Stimulated activated effector memory CD8-positive, alpha-beta T cell treated with anti-CD3 and anti-CD28 coated beads, Interleukin-12 subunit alpha, Interleukin-12 subunit beta, amount 100 ng/mL, for 72 hours (primary cell): ENCODE measurements around the gene SNX20.

Experiments
- ATAC-seq: fragments of 150-1000 bp; cut with Tn5 transposase; 2 replicates; pipeline ENCODE4 v1.10.0; 2021
- DNase-seq, 2 donors: peaks; one replicate each; pipeline ENCODE4 v3.0.0; 2021 to 2022; ENCODE audit warnings: low spot score in 2 of 2
- H3K27ac Mint-ChIP-seq: one replicate; pipeline ENCODE4 v1.8.0; 2022; ENCODE audit warnings: mild to moderate bottlenecking, mixed read lengths
- H3K36me3 Mint-ChIP-seq: one replicate; pipeline ENCODE4 v1.8.0; 2022; ENCODE audit warnings: mild to moderate bottlenecking, mixed read lengths
- H3K4me1 Mint-ChIP-seq: one replicate; pipeline ENCODE4 v1.8.0; 2022; ENCODE audit warnings: mixed read lengths
- H3K4me3 Mint-ChIP-seq: one replicate; pipeline ENCODE4 v1.8.0; 2022; ENCODE audit warnings: mild to moderate bottlenecking, mixed read lengths
- H3K9me3 Mint-ChIP-seq: one replicate; pipeline ENCODE4 v1.8.0; 2022; ENCODE audit warnings: mixed read lengths

The SNX20 gene

GRCh38 chr16:50711040-50711439 is 29.9 kb upstream of the SNX20 start:
- no peak for ATAC-seq
- peaks cover 25% of the 10 kb centered on the region for H3K4me1 Mint-ChIP-seq

GRCh38 chr16:50709980-50710379 is 28.9 kb upstream of the SNX20 start:
- Mint-ChIP-seq H3K36me3 (peaks cover 15% of the 10 kb centered on the region), H3K9me3 (peaks cover 8% of the 10 kb centered on the region), H3K27ac (no peak overlapping the region), H3K4me3 (no peak overlapping the region), H3K4me1 (peaks cover 31% of the 10 kb centered on the region)
- ATAC-seq, result no peak
- no peak for DNase-seq

More at GRCh38 chr16:50711040-50711439, 29.9 kb upstream of the SNX20 start:
- no peaks in the 10 kb centered on the region for H3K9me3 Mint-ChIP-seq
- peaks cover 12% of the 10 kb centered on the region for H3K36me3 Mint-ChIP-seq
- no peak overlapping the region for H3K27ac Mint-ChIP-seq
- H3K4me3 Mint-ChIP-seq, result no peak overlapping the region
- no peak for DNase-seq

- H3K4me3 Mint-ChIP-seq, result peak overlapping the region; percentile 20
- peaks cover 27% of the 10 kb centered on the region for H3K4me1 Mint-ChIP-seq
- ATAC-seq (peak; percentile 36), DNase-seq (no peak)
- H3K9me3 Mint-ChIP-seq, result peaks cover 12% of the 10 kb centered on the region
- H3K36me3 Mint-ChIP-seq, result peaks cover 19% of the 10 kb centered on the region
- H3K27ac Mint-ChIP-seq, result peak overlapping the region; percentile 44
These were observed 28.1 kb upstream of the SNX20 start for GRCh38 chr16:50709061-50709684.

- Mint-ChIP-seq H3K27ac (peak overlapping the region; percentile 44), H3K4me1 (peaks cover 26% of the 10 kb centered on the region), H3K4me3 (peak overlapping the region; percentile 20), H3K9me3 (peaks cover 17% of the 10 kb centered on the region), H3K36me3 (peaks cover 19% of the 10 kb centered on the region)
- peak; percentile 58 for ATAC-seq
- no peak for DNase-seq
These were observed 27.4 kb upstream of the SNX20 start for GRCh38 chr16:50708373-50709060.

- peaks cover 31% of the 10 kb centered on the region for H3K4me1 Mint-ChIP-seq
- H3K4me3 Mint-ChIP-seq, result no peak overlapping the region
- H3K27ac Mint-ChIP-seq, result no peak overlapping the region
- H3K36me3 Mint-ChIP-seq, result peaks cover 10% of the 10 kb centered on the region
- H3K9me3 Mint-ChIP-seq, result peaks cover 17% of the 10 kb centered on the region
- DNase-seq (no peak), ATAC-seq (no peak)
These were observed 25.1 kb upstream of the SNX20 start for GRCh38 chr16:50706250-50706649.

- no peak for DNase-seq
- Mint-ChIP-seq H3K27ac (no peak overlapping the region), H3K4me1 (peaks cover 37% of the 10 kb centered on the region), H3K36me3 (peaks cover 15% of the 10 kb centered on the region), H3K4me3 (no peak overlapping the region), H3K9me3 (peaks cover 17% of the 10 kb centered on the region)
- ATAC-seq, result no peak
These were observed 24.5 kb upstream of the SNX20 start for GRCh38 chr16:50705436-50706110.

GRCh38 chr16:50704245-50704644 is 23.1 kb upstream of the SNX20 start:
- DNase-seq (no peak), ATAC-seq (no peak)
- peaks cover 25% of the 10 kb centered on the region for H3K36me3 Mint-ChIP-seq
- H3K27ac Mint-ChIP-seq, result no peak overlapping the region
- H3K9me3 Mint-ChIP-seq, result peaks cover 17% of the 10 kb centered on the region
- no peak overlapping the region for H3K4me3 Mint-ChIP-seq
- H3K4me1 Mint-ChIP-seq, result peaks cover 47% of the 10 kb centered on the region

- Mint-ChIP-seq H3K9me3 (peaks cover 17% of the 10 kb centered on the region), H3K4me1 (peaks cover 51% of the 10 kb centered on the region), H3K36me3 (peaks cover 31% of the 10 kb centered on the region), H3K4me3 (no peak overlapping the region), H3K27ac (no peak overlapping the region)
- ATAC-seq (peak; percentile 62), DNase-seq (no peak)
These were observed 21.6 kb upstream of the SNX20 start for GRCh38 chr16:50702725-50703124.

GRCh38 chr16:50699326-50700159 is 18.4 kb upstream of the SNX20 start:
- Mint-ChIP-seq H3K4me3 (peak overlapping the region; percentile 82), H3K9me3 (peaks cover 6% of the 10 kb centered on the region), H3K36me3 (peaks cover 31% of the 10 kb centered on the region), H3K4me1 (peaks cover 72% of the 10 kb centered on the region), H3K27ac (peak overlapping the region; percentile 96)
- DNase-seq (peak in 1 of 2 donors; percentile 69), ATAC-seq (peak; percentile 80)

- Mint-ChIP-seq H3K4me3 (peak overlapping the region; percentile 82), H3K9me3 (no peaks in the 10 kb centered on the region), H3K4me1 (peaks cover 81% of the 10 kb centered on the region), H3K36me3 (peaks cover 31% of the 10 kb centered on the region), H3K27ac (peak overlapping the region; percentile 96)
- DNase-seq (peak in 1 of 2 donors; percentile 82), ATAC-seq (peak; percentile 69)
These were observed 17.0 kb upstream of the SNX20 start for GRCh38 chr16:50697881-50698767.

- H3K9me3 Mint-ChIP-seq, result no peaks in the 10 kb centered on the region
- no peak for ATAC-seq
- H3K36me3 Mint-ChIP-seq, result peaks cover 33% of the 10 kb centered on the region
- H3K27ac Mint-ChIP-seq, result peak overlapping the region; percentile 96
- no peak for DNase-seq
- peak overlapping the region; percentile 82 for H3K4me3 Mint-ChIP-seq
- H3K4me1 Mint-ChIP-seq, result peaks cover 89% of the 10 kb centered on the region
These were observed 16.3 kb upstream of the SNX20 start for GRCh38 chr16:50697421-50697715.

GRCh38 chr16:50696575-50697420 is 15.7 kb upstream of the SNX20 start:
- Mint-ChIP-seq H3K27ac (peak overlapping the region; percentile 96), H3K36me3 (peaks cover 36% of the 10 kb centered on the region), H3K4me1 (peaks cover 92% of the 10 kb centered on the region), H3K9me3 (no peaks in the 10 kb centered on the region), H3K4me3 (peak overlapping the region; percentile 82)
- DNase-seq, result peak in 1 of 2 donors; percentile 67
- peak; percentile 78 for ATAC-seq

- ATAC-seq, result no peak
- peak overlapping the region; percentile 82 for H3K4me3 Mint-ChIP-seq
- no peak for DNase-seq
- H3K27ac Mint-ChIP-seq, result peak overlapping the region; percentile 96
- peaks cover 87% of the 10 kb centered on the region for H3K4me1 Mint-ChIP-seq
- H3K9me3 Mint-ChIP-seq, result no peaks in the 10 kb centered on the region
- peaks cover 33% of the 10 kb centered on the region for H3K36me3 Mint-ChIP-seq
These were observed 15.0 kb upstream of the SNX20 start for GRCh38 chr16:50696126-50696525.
